HG03442 (cell line): ENCODE results near the gene ZMYND8.
"Not testable (repeated sequence)": the region's sequence is repeated elsewhere in the genome, so short reads cannot be mapped to it uniquely, and the experiment has no call there.

Experiments used
- ATAC-seq: cut with Tn5 transposase; IDR thresholded peaks from one replicate; pipeline ENCODE4 v1.9.1; 2021; ENCODE audit warnings: mild to moderate bottlenecking, moderate library complexity; ENCODE audit not compliant: unreplicated experiment

Gene ZMYND8

DNA sequence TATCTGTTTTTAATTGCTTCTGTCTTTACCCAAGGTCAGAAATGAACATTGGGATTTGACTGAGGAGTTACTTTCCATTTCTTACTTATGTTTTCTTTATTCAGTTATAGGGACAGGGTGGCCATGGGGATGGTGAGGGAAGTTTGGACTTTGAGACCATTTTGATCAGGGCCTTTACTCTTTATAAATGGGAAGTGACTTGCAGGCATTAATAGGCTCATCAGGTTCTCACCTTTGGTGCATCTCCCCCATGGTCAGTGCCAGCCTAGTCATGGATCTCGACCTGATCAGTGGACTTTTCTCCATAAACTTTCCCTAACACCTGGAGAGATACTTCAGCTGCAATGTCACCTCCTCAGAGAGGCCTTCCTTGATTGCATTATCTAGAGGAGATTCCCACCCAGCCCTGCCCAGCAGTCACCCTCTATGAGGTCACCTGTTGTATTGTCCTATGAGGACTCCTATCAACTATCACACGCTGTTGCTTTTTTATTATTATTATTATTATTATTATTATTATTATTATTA is 16.8 kb upstream of the ZMYND8 start:
- ATAC-seq: no peak

DNA sequence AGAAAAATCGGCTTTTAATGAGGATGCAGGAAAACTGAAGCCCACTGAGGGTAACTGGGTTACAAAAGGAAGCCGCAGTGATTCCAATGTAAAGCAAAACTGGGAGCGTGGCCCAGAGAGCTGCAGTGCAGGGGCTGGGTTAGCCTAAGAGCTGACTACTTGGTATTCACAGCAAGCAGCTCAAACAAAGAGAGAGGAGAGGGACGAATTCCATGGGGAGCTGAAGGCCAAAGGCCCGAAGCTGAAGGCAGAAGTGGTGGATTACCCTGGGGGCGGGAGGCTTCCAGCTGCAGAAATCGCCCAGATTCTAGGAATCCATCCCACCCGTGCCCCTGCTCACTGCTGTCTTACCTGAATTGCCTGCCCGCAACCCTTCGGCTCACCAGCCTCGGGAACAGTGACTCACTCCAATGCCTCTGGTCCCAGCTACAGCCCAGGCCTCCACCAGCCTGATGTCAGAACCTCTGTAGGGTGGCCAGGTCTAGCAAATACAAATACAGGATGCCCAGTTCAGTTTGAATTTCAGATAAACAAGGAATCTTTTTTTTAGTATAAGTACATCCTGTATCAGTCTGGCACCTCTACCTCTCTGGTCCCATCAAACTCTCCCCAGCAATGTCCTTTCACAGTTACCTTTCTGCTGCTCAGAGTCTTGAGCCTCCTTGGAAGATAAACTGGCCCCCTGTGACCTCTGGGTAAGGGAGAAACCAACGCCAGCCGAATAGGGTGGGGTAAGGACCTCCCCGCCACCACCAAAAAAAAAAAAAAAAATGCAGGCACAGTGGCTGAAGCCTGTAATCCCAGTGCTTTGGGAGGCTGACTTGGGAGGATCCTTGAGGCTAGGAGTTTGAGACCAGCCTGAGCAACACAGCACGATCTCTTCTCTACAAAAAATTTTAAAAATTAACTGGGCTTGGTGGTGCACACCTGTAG is 14.6 kb upstream of the ZMYND8 start:
- no peak for ATAC-seq

DNA sequence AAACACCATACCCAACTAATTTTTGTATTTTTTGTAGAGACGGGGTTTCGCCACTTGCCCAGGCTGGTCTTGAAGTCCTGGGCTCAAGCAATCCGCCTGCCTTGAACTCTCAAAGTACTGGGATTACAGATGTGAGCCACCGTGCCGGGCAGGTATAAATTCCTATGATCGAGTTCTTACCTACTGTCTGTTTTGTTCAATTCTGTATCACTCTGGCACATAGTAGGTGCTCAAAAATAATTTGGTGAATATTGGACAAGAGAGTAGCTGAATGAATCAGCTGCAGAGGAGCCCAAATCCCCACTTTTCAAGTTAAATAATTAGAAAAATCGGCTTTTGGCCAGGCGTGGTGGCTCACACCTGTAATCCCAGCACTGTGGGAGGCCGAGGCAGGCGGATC is 13.7 kb upstream of the ZMYND8 start:
- ATAC-seq: no peak

DNA sequence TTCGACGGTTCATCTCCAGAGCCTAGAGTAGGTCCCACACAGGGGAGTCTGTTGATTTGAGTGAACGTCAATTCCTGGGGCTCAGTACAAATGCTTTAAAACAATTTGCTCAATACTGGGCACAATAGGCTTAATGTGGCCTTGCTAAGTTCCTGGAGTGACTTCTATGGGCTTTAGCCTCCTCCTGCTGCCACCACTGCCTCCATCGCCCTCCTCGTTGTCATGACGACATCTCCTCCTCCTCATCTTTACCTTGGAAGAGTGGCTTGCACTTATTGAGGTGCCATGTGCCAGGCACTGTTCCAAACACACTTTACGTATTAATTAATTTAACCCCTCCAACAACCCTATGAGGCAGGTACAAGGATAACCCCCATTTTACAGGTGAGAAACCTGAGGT is 11.8 kb upstream of the ZMYND8 start:
- no peak for ATAC-seq

DNA sequence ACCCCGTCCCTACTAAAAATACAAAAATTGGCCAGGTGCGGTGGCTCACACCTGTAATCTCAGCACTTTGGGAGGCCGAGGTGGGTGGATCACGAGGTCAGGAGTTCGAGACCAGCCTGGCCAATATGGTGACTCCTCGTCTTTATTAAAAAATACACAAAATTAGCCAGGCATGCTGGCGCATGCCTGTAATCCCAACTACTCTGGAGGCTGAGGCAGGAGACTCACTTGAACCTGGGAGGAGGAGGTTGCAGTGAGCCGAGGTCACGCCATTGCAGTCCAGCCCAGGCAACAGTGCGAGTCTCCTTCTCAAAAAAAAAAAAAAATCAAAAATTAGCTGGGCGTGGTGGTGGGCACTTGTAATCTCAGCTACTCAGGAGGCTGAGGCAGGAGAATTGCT is 9.8 kb upstream of the ZMYND8 start:
- not testable (repeated sequence) for ATAC-seq

DNA sequence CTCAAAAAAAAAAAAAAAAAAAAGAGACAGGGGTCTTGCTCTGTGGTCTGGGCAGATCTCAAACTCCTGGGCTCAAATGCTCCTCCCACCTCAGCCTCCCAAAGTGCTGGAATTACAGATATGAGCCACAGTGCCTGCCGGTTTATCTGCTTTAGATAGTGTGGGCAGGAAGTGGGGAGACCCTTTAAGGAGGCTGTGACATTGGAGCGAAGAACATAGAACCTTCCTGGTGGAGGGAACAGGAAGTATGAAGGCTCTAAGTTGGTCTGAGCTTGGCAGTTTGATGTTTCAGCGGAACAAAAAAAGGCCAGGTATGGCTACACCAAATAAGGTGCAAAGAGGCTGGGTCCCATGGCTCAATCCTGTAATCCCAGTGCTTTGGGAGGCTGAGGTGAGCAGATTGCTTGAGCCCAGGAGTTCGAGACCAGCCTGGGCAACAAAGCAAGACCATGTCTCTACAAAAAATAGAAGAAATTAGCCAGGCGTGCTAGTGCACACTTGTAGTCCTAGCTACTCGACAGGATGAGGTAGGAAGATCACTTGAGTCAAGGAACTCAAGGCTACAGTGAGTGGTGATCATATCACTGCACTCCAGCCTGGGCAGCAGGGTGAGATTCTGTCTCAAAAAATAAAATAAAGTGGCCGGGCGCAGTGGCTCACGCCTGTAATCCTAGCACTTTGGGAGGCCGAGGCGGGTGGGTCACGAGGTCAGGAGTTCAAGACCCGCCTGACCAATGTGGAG is 8.7 kb upstream of the ZMYND8 start:
- no peak for ATAC-seq

DNA sequence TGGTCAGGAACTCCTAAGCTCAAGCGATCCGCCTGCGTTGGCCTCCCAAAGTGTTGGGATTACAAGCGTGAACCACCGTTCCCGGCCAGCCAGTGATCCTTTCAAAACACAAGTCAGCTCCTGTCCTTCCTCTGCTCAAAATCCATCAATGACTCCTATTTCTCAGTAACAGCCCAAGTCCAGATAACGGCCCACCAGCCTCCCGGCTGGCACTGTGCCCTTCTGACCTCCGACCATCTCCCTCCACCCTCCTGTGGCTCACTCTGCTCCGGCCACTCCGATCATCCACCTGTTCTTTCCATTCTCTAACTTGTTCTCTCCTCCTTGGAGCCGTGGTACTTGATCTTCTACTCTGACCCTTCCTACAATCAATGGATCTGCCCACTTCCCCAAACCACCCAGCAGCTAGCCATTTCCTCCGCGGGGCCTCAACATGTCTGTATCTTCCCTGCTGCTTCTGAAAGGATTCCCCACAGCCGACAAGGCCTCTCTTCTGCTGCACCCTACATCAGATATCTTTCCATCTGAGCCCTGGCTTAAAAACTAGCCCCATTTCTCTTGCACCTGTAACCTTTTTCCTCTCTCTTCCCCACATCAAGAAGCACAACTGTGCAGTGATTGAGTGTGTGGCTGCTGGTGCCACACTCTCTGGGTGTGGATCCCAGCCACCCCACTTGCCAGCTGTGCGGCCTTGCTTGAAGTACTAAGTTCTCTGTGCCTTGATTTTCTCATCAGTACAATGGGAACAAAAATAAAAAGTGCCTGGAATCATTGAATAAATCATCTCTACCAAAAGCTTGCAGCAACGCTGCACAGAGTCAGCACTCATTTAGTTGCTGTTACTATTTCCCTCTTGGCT is 6.1 kb upstream of the ZMYND8 start:
- no peak for ATAC-seq

DNA sequence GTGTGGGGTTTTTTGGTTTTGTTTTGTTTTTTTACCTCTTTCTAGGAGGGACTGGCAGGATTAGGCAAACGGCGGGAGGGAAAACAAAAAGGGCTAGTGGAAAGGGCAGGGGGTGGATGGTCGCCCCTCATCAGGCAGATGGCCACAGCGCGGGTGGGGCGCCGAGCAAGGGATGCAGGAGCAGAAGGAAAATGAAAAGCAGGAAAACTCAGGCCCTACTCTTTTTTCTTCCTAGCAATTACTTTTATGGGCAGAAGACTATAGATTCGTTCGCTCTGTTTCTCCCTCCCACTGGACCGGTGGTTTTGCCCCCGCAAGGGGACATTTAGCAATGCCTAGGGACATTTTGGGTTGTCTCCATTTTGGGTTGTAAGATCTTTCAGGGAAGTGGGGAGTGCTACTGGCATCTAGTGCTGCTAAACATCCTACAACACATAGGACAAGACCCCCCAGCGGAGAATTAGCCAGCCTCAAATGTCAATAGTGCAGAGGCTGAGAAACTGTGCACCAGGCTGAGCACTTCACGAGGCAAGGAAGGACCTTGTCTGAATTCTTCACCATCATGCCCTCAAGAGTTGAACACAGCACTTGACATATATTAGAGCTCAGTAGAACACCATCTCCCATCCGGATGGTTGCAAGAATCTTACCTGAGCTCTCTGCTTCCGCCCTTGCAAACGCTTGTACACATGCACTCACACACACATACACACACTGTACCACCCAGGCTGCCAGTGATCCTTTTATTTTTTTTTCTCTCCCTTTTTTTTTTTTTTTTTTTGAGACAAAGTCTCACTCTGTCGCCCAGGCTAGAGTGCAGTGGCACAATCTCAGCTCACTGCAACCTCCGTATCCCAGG is 4.8 kb upstream of the ZMYND8 start:
- ATAC-seq: no peak

DNA sequence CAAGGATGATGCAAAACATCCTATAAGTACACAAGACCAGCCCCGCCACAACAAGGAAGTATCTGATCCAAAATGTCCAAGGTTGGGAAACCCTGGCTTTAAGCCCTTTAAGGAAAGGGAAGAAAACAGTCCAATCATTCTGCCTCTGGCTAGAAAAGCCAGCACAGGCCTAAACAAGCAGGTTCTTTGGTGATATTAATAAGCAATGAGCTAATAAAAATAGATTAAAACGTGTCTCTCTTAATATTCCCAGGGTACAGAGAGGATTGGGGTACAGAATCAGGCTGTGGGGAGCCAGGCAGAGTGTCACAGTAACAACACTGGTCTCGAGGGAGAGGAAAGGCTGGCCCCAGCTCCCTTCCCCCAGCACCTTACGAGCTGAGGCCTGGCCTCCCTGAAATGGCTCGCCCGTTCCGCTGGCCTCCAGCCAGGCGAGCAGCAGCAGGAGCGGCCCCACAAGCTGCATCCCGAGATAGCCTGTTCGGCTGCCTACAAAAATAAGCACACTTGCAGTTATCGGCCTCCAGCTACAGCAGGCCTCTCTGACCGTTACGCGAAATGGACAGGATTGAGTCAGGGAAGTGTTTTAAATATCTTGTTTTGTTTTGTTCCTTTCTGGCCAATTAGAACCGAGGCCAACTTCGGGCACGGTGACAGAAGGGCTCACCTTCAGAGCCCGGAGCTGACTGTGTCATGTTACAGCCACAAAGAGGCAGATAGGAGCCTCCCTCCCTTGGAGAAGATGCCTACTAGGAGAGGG is 4.0 kb upstream of the ZMYND8 start:
- no peak for ATAC-seq

DNA sequence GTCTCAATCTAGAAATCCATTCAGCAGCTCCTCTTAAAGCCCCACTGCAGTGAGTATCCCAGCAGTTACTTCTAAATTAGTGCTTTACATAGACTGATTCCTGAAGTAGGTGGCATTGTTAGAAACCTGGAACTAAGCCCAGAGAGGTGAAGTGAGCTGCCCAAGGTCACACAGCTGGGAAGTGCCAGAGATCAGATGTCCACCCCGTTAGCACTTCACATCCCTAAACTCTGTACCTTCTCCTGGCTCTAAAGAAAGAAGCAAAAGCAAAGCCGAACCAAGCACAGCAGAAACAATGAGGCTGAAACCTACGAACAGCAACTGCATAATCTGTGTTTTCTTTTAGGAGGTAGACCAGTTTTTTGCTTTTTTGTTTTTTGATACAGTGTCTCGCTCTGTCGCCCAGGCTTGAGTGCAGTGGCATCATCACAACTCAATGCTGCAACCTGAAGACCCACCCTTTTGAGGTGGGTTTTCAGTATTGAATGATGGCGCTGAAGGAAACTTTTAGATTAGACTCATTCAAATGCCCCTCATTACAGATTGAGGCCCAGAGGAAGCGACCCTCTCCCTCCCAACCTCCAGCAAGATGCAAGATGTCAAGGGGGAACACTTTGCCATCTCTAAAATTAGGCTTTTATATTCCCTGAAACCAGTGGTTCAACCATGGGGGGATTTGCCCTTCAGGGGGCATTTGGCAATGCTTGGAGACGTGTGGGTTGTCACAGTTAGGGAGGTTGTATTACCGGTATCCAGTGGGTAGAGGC is 3.2 kb upstream of the ZMYND8 start:
- ATAC-seq: no peak

DNA sequence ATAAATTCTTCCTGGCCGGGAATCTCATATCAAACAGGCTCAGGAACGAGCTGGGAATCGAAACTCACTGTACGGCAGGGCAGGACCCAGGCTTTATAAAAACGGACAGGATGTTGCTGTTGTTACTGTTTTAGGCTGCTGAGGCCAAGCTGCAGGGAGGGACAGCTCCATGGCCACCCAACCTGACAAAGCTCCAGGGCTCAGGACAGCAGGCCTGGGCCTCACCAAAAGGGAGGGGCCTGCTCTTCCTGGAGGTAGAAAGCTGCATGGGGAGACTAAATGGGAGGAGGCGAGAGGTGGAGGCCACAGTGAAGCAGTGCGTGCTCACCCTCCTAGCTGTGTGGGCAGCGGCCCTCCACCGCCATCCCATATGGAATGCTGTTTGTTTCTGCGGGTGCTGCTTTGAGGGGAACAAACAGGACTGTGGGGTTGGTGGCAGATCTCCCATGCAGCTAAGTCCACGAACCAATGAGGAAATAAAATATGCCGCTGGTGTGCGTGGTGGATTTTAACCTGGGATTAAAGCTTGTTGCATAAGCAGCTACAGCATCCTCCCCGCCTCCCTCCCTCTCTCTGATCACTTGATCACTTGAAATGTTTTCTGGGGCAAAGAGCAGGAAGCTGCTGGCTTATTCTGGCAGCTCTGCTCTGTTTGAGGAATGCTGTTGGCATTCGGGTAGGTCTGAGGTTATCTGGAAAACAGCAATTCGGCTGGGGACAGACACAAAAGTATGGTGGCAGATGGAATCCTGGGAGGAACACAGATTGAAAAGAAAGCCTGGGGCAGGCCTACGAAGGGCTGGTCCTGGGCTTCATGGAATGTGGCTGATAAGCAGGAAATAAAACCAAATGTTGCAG is 2.4 kb upstream of the ZMYND8 start:
- no peak for ATAC-seq

DNA sequence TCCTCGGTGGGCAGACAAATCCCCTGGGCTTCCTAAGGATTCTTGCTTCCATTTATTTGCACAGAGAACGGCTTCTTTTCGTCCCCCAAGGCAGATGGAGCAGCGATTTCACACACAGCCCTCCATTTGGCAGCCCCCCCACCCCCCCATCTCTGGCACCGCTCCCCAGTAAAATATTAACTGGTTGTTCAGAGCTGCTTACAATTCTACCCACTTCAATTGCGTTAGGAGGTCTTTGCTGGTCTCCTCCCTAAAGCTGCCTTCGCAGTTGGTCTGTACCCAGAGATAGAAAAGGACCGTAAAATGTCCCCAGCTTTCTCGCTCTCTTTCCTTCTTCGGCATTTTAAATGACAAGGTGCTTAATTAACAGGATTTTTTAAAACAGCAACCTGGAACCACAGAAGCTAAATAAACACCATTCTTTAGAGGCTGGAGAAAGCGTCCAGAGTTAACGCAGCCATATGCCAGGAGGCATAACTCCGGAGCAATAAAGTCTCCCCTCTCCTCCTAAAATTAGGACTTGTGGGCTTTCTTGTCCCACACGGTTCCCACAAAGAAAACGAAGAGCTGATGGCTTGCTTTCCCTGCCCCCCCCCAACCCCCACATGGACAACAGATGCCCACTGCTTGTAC is 1.7 kb upstream of the ZMYND8 start:
- ATAC-seq: no peak

DNA sequence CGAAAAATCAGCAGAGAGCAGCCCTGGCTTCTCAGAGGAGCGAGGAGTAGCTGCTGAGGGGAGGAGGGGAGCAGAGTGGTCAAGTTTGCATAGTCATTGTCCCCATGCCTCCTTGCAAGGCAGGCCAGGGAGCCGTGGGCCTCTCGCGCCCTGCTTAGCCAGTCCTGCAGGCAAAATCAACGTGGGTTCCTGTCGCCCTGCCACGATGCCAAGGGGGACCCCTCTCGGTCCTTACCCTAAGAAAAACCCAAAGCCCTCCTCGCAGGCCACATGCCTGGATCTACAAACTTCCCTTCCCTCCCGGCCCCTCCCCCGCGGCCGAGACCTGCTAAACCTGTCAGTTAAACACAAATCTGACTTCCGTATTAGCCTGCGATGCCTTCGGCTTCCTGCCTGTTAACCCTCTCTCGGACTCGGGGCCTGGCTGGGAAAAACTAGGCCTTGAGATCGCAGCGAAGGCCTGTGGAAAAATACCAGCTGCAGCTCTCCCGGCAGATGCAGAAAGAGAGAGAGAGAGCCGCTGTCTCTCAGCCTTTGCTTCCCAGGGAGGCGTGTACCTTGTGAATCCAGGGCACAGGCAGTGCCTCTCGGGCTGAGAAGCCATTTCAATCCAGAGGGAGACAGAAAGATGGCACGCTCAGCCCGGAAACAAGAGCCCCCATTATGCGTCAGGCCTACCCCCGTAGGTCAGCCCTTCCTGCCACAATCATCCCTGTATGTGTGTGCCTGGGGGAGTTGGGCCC is 968 bp upstream of the ZMYND8 start:
- peak; percentile 48 for ATAC-seq

DNA sequence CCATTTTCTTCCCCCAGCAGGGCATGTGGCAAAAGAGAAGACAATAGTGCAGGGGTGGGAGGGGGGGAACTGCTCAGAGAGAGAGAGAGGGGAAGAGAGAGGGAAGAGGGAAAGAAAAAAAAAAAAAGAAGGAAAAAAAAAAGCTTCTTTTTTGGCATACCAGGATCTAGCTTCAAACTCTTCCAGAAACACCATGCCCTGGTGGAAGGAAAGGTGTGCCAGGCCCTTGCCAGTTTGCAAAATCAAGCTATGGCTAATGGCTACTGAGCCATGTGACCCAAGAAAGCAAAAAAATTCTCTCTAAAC is 326 bp downstream of the ZMYND8 start:
- no peak for ATAC-seq

DNA sequence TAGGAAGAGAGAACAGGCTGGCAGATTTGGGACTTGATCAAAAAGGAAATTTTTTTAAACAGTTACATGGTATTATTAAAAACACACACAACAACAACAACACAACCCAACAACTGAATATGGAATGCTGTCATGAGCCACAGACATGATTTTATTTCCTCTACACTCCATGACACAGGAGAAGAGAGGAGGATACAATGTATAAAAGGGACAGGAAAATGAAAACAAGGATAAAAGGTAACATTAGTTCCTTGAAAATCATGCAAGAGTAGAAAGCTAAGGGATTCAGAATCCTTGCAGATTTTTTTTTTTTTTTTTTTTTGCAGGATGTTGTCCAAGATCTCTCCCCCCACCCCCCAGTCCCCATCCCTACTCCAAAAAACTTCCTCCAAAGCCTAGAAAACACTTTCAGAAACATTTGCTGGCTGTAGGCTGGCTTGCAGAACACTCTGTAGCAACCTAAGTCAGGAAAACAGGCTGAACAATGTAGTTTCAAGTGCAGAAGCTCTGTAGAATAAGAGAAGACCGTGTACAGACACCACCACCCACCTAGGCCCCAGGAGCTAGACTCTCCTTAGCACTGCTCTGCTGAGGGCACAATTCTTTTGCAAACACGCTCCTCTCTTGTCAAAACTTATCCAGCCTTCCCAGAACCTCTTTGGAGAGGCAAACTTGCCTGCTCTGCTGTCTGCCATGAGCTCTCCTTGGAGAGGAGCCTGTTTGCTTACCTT is 845 bp downstream of the ZMYND8 start:
- ATAC-seq: no peak
